Left lobe of liver (tissue), 2 donors: ENCODE measurements around the gene MAGIX. TPM values are rescaled to one million over a fixed set of nuclear protein-coding genes. Genes with fewer than 3 reads are reported as not detected.

Experiments used
- ATAC-seq: fragments of 200-7000 bp; cut with Tn5 transposase; one replicate; pipeline ENCODE4 v1.9.1; 2020; ENCODE audit warnings: mild to moderate bottlenecking, moderate library complexity
- DNase-seq: peaks from one replicate; pipeline ENCODE4 v3.0.0-alpha.2; 2020; ENCODE audit warnings: low spot score
- total RNA-seq: library from RNA; stranded (reverse); gene quantifications from one replicate; pipeline ENCODE4 v1.2.1, GENCODE V29; 2021
- donor health status: DM: no; HTN: no; CAD: no; lungs with moderate emphysema.
- donor health status: DM: no; HTN: yes; CAD: no.

Gene MAGIX
- total RNA-seq, 1 donor from 2014 or later = 27.7 TPM

DNA sequence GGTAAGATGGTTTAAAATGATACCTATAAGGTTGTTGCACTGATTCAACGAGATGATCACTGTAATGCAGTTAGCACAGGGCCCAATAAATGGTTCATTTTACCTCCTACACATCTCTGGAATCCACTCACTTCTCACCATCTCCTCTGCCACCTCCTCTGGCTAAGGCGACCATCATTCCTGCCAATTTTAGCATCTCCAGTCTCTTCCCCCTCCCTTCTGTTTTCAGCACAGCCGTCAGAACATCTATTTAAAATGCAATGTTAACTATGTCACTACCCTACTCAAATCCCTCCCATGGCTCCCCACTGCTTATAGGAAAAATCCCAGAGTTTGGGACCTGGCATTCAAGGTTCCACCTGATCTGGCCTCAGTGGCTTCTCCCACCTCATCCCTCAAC is 41.0 kb downstream of the MAGIX start:
- ATAC-seq (no peak), DNase-seq (no peak)

- ATAC-seq (no peak), DNase-seq (no peak)
These were observed 41.5 kb downstream of the MAGIX start for GRCh38 chrX:49204017-49204416.

- no peak for DNase-seq
- no peak for ATAC-seq
These were observed 42.2 kb downstream of the MAGIX start for GRCh38 chrX:49204709-49205108.

DNA sequence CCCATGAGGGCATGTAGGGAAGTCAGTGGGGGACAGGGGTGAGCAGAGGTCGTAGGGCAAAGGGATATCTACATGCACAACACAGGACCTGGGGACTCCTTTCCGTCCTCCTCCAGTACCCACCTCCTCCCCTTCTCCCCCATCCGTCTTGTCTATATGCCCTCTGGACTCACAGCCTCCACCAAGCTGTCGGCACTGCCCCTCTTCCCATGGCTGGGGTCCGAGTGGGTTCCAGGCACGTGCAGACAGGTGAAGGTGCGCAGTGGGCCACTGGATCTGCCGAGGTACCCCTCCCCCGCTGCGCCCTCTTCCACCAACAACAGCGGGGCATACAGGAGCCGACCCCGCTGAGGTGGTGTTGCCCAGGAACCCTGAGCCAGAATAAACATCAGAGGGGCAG is 42.9 kb downstream of the MAGIX start:
- ATAC-seq (no peak), DNase-seq (no peak)

- no peak for DNase-seq
- ATAC-seq = no peak
These were observed 44.0 kb downstream of the MAGIX start for GRCh38 chrX:49206543-49206942.

GRCh38 chrX:49208399-49208798 is 45.8 kb downstream of the MAGIX start:
- DNase-seq (no peak), ATAC-seq (no peak)

GRCh38 chrX:49209434-49210251 is 47.1 kb downstream of the MAGIX start:
- DNase-seq = no peak
- ATAC-seq = no peak

GRCh38 chrX:49210406-49210805 is 47.8 kb downstream of the MAGIX start:
- ATAC-seq = no peak
- DNase-seq = no peak

DNA sequence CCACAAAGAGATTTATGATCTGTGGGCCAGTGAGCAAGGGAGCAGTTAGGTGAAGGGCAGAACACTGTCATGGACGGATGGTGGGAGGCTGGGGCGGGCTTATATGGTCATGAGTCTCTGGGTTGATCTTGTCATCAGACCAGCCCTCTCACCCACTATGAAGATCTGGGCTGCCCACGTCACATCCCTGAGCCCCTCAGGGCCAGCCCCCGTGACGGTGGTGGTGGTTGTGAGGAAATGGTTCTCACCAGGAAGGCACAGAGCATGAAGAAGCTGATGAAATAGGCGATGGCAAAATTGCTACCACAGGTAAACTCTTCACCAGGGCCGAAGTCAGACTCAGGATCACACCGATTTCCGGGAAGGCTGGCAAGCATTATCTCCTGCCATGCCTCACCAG is 48.5 kb downstream of the MAGIX start:
- no peak for DNase-seq
- no peak for ATAC-seq

- ATAC-seq (no peak), DNase-seq (no peak)
These were observed 49.7 kb downstream of the MAGIX start for GRCh38 chrX:49212209-49212608.

GRCh38 chrX:49212861-49213260 is 50.3 kb downstream of the MAGIX start:
- DNase-seq (no peak), ATAC-seq (no peak)

GRCh38 chrX:49214416-49214815 is 51.9 kb downstream of the MAGIX start:
- DNase-seq (no peak), ATAC-seq (no peak)

DNA sequence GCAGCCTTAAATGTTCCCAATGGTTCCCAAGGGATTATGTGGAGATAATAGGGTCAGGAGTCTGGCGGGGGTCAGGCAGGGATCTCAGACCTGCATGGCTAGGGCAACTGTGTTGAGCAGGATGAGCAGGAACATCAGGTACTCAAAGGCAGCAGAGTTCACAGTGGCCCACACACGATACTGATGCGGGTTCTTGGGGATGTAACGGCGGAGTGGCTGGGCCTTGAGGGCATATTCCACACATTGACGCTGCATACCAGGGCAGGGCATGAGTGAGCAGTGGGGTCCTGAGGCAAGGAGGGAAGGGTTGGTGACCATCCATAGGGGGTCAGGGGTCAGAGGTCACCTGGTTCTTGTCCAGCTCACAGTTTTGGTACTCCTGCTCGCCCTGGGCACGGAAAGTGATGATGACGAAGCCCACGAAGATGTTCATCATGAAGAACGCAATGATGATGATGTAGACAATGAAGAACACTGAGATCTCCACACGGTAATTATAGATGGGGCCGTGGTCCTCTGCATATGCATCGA is 52.5 kb downstream of the MAGIX start:
- DNase-seq (no peak), ATAC-seq (no peak)

Other genes with a start within 250 kb of the MAGIX start
- 3.8 TPM for gene PIM2, start 243.7 kb upstream of the MAGIX start, total RNA-seq
- gene OTUD5, start 205.2 kb upstream of the MAGIX start, total RNA-seq = 21.8 TPM
- 0.68 TPM for gene KCND1, start 190.9 kb upstream of the MAGIX start, total RNA-seq
- gene GRIPAP1, start 160.5 kb upstream of the MAGIX start, total RNA-seq = 22.7 TPM
- 16.8 TPM for gene TFE3, start 119.4 kb upstream of the MAGIX start, total RNA-seq
- 4.7 TPM for gene CCDC120, start 103.8 kb upstream of the MAGIX start, total RNA-seq
- gene PRAF2, start 88.8 kb upstream of the MAGIX start, total RNA-seq = 5.4 TPM
- gene WDR45, start 82.9 kb upstream of the MAGIX start, total RNA-seq = 49.4 TPM
- gene GPKOW, start 39.0 kb upstream of the MAGIX start, total RNA-seq = 11.5 TPM
- gene PLP2, start 9.1 kb downstream of the MAGIX start, total RNA-seq = 11.7 TPM
- gene PRICKLE3, start 23.6 kb downstream of the MAGIX start, total RNA-seq = 4.5 TPM
- 0.10 TPM for gene SYP, start 37.4 kb downstream of the MAGIX start, total RNA-seq
- gene CACNA1F, start 70.6 kb downstream of the MAGIX start, total RNA-seq = not detected
- gene CCDC22, start 72.7 kb downstream of the MAGIX start, total RNA-seq = 9.5 TPM
- 0.65 TPM for gene FOXP3, start 102.0 kb downstream of the MAGIX start, total RNA-seq
- 4.2 TPM for gene PPP1R3F, start 107.0 kb downstream of the MAGIX start, total RNA-seq
- gene GAGE10, start 140.9 kb downstream of the MAGIX start, total RNA-seq = not detected
- 0.73 TPM for gene GAGE12J, start 159.3 kb downstream of the MAGIX start, total RNA-seq
- gene GAGE13, start 168.8 kb downstream of the MAGIX start, total RNA-seq = not detected